ENCODE data around the gene PRKCE.

PRKCE gene

GRCh38 chr2:45712570-45712969 lies 61.1 kb downstream of the PRKCE start:
- no peak overlapping the region for H3K4ac ChIP-seq (ENCODE audit: low read depth in 1 of 2, low read length in 2 of 2)
- no peak overlapping the region for H3K4me3 ChIP-seq (ENCODE audit: insufficient read depth in 1 of 2, low read depth in 1 of 2, low read length in 2 of 2)
- H2AK5ac ChIP-seq (ENCODE audit: low read length, severe bottlenecking): no peak overlapping the region
- H3K18ac ChIP-seq (ENCODE audit: low read depth in 1 of 2, low read length in 2 of 2): no peak overlapping the region
- no peak overlapping the region for H3K27ac ChIP-seq (ENCODE audit: low read length, poor library complexity, severe bottlenecking)
- H3K4me1 ChIP-seq (ENCODE audit: control insufficient read depth, insufficient read depth, low read depth, low read length): peaks cover 2% of the 10 kb centered on the region
- 87% methylated on average over 3 of the region's 3 CpGs for WGBS
- no peak overlapping the region for H2AFZ ChIP-seq (ENCODE audit: low read depth, low read length)
- no peak overlapping the region for H2BK5ac ChIP-seq (ENCODE audit: low read depth, low read length, poor library complexity, severe bottlenecking)
- H2BK12ac ChIP-seq (ENCODE audit: low read length in 2 of 2): no peak overlapping the region
- H4K8ac ChIP-seq (ENCODE audit: low read length): no peak overlapping the region
- no peak overlapping the region for H2BK15ac ChIP-seq (ENCODE audit: low read depth, poor library complexity, severe bottlenecking)
- H3K9me3 ChIP-seq (ENCODE audit: control insufficient read depth, low read length): no peaks in the 10 kb centered on the region
- no peak overlapping the region for H3K23ac ChIP-seq (ENCODE audit: low read length in 2 of 2)
- DNase-seq: no peak
- no peak overlapping the region for H3K14ac ChIP-seq (ENCODE audit: low read length in 2 of 2)
- no peak overlapping the region for H3K9ac ChIP-seq (ENCODE audit: low read length)
- H3K4me2 ChIP-seq (ENCODE audit: low read length, poor library complexity, severe bottlenecking): no peak overlapping the region
- H4K91ac ChIP-seq (ENCODE audit: low read length): no peak overlapping the region
- no peaks in the 10 kb centered on the region for H3K27me3 ChIP-seq (ENCODE audit: control insufficient read depth in 1 of 2, insufficient read depth in 1 of 2, low read length in 2 of 2)
- H3K36me3 ChIP-seq (ENCODE audit: control insufficient read depth in 1 of 2, insufficient read depth in 2 of 2, low read depth in 1 of 2, low read length in 2 of 2): peaks cover 0 to 22% of the 10 kb centered on the region in 2 experiments
- H2BK120ac ChIP-seq (ENCODE audit: low read depth, low read length): no peak overlapping the region
- peaks cover 10% of the 10 kb centered on the region for H3K79me1 ChIP-seq (replicated peaks; ENCODE audit: low read length, poor library complexity, severe bottlenecking)

- peaks cover 2% of the 10 kb centered on the region for H3K4me1 ChIP-seq (ENCODE audit: control insufficient read depth, insufficient read depth, low read depth, low read length)
Observed at GRCh38 chr2:45713136-45713535, 61.7 kb downstream of the PRKCE start.

GRCh38 chr2:45713591-45713990 lies 62.1 kb downstream of the PRKCE start:
- Histone ChIP-seq H3K27me3 (ENCODE audit: control insufficient read depth in 1 of 2, insufficient read depth in 1 of 2, low read length in 2 of 2) (no peaks in the 10 kb centered on the region), H3K14ac (ENCODE audit: low read length in 2 of 2) (no peak overlapping the region), H2BK12ac (ENCODE audit: low read length in 2 of 2) (no peak overlapping the region), H3K79me1 (replicated peaks; ENCODE audit: low read length, poor library complexity, severe bottlenecking) (peaks cover 10% of the 10 kb centered on the region), H3K9me3 (ENCODE audit: control insufficient read depth, low read length) (no peaks in the 10 kb centered on the region), H3K4me1 (ENCODE audit: control insufficient read depth, insufficient read depth, low read depth, low read length) (peaks cover 2% of the 10 kb centered on the region), H3K18ac (ENCODE audit: low read depth in 1 of 2, low read length in 2 of 2) (no peak overlapping the region), H3K36me3 (ENCODE audit: control insufficient read depth in 1 of 2, insufficient read depth in 2 of 2, low read depth in 1 of 2, low read length in 2 of 2) (peaks cover 0 to 14% of the 10 kb centered on the region in 2 experiments), H3K4ac (ENCODE audit: low read depth in 1 of 2, low read length in 2 of 2) (no peak overlapping the region), H4K8ac (ENCODE audit: low read length) (no peak overlapping the region), H3K27ac (ENCODE audit: low read length, poor library complexity, severe bottlenecking) (no peak overlapping the region), H3K4me2 (ENCODE audit: low read length, poor library complexity, severe bottlenecking) (no peak overlapping the region), H2BK120ac (ENCODE audit: low read depth, low read length) (no peak overlapping the region), H2BK5ac (ENCODE audit: low read depth, low read length, poor library complexity, severe bottlenecking) (no peak overlapping the region), H4K91ac (ENCODE audit: low read length) (no peak overlapping the region), H2AFZ (ENCODE audit: low read depth, low read length) (no peak overlapping the region), H2BK15ac (ENCODE audit: low read depth, poor library complexity, severe bottlenecking) (no peak overlapping the region), H2AK5ac (ENCODE audit: low read length, severe bottlenecking) (no peak overlapping the region), H3K4me3 (ENCODE audit: insufficient read depth in 1 of 2, low read depth in 1 of 2, low read length in 2 of 2) (no peak overlapping the region), H3K9ac (ENCODE audit: low read length) (no peak overlapping the region), H3K23ac (ENCODE audit: low read length in 2 of 2) (no peak overlapping the region)
- no peak for DNase-seq

More at GRCh38 chr2:45713136-45713535, 61.7 kb downstream of the PRKCE start:
- Histone ChIP-seq H3K14ac (ENCODE audit: low read length in 2 of 2) (no peak overlapping the region), H3K27ac (ENCODE audit: low read length, poor library complexity, severe bottlenecking) (no peak overlapping the region), H2AK5ac (ENCODE audit: low read length, severe bottlenecking) (no peak overlapping the region), H3K4me2 (ENCODE audit: low read length, poor library complexity, severe bottlenecking) (no peak overlapping the region), H2BK120ac (ENCODE audit: low read depth, low read length) (no peak overlapping the region), H3K79me1 (replicated peaks; ENCODE audit: low read length, poor library complexity, severe bottlenecking) (peaks cover 10% of the 10 kb centered on the region), H3K18ac (ENCODE audit: low read depth in 1 of 2, low read length in 2 of 2) (no peak overlapping the region), H2BK5ac (ENCODE audit: low read depth, low read length, poor library complexity, severe bottlenecking) (no peak overlapping the region), H2BK15ac (ENCODE audit: low read depth, poor library complexity, severe bottlenecking) (no peak overlapping the region), H4K8ac (ENCODE audit: low read length) (no peak overlapping the region), H3K4ac (ENCODE audit: low read depth in 1 of 2, low read length in 2 of 2) (no peak overlapping the region), H3K27me3 (ENCODE audit: control insufficient read depth in 1 of 2, insufficient read depth in 1 of 2, low read length in 2 of 2) (no peaks in the 10 kb centered on the region), H3K9ac (ENCODE audit: low read length) (no peak overlapping the region), H3K23ac (ENCODE audit: low read length in 2 of 2) (no peak overlapping the region), H4K91ac (ENCODE audit: low read length) (no peak overlapping the region), H3K4me3 (ENCODE audit: insufficient read depth in 1 of 2, low read depth in 1 of 2, low read length in 2 of 2) (no peak overlapping the region), H2AFZ (ENCODE audit: low read depth, low read length) (no peak overlapping the region), H3K9me3 (ENCODE audit: control insufficient read depth, low read length) (no peaks in the 10 kb centered on the region), H3K36me3 (ENCODE audit: control insufficient read depth in 1 of 2, insufficient read depth in 2 of 2, low read depth in 1 of 2, low read length in 2 of 2) (peaks cover 0 to 17% of the 10 kb centered on the region in 2 experiments), H2BK12ac (ENCODE audit: low read length in 2 of 2) (no peak overlapping the region)
- no peak for DNase-seq
- WGBS: 96% methylated on average over 3 of the region's 4 CpGs

- Histone ChIP-seq H3K23ac (ENCODE audit: low read length in 2 of 2) (no peak overlapping the region), H2BK5ac (ENCODE audit: low read depth, low read length, poor library complexity, severe bottlenecking) (no peak overlapping the region), H3K36me3 (ENCODE audit: control insufficient read depth in 1 of 2, insufficient read depth in 2 of 2, low read depth in 1 of 2, low read length in 2 of 2) (peaks cover 0 to 12% of the 10 kb centered on the region in 2 experiments), H2BK120ac (ENCODE audit: low read depth, low read length) (no peak overlapping the region), H4K91ac (ENCODE audit: low read length) (no peak overlapping the region), H3K9ac (ENCODE audit: low read length) (no peak overlapping the region), H2BK12ac (ENCODE audit: low read length in 2 of 2) (no peak overlapping the region), H3K4me3 (ENCODE audit: insufficient read depth in 1 of 2, low read depth in 1 of 2, low read length in 2 of 2) (no peak overlapping the region), H2AFZ (ENCODE audit: low read depth, low read length) (no peak overlapping the region), H3K4me1 (ENCODE audit: control insufficient read depth, insufficient read depth, low read depth, low read length) (peaks cover 1% of the 10 kb centered on the region), H3K27me3 (ENCODE audit: control insufficient read depth in 1 of 2, insufficient read depth in 1 of 2, low read length in 2 of 2) (no peaks in the 10 kb centered on the region), H3K4ac (ENCODE audit: low read depth in 1 of 2, low read length in 2 of 2) (no peak overlapping the region), H3K79me1 (replicated peaks; ENCODE audit: low read length, poor library complexity, severe bottlenecking) (peaks cover 6% of the 10 kb centered on the region), H3K27ac (ENCODE audit: low read length, poor library complexity, severe bottlenecking) (no peak overlapping the region), H3K9me3 (ENCODE audit: control insufficient read depth, low read length) (no peaks in the 10 kb centered on the region), H2AK5ac (ENCODE audit: low read length, severe bottlenecking) (no peak overlapping the region), H3K4me2 (ENCODE audit: low read length, poor library complexity, severe bottlenecking) (no peak overlapping the region), H3K14ac (ENCODE audit: low read length in 2 of 2) (no peak overlapping the region), H2BK15ac (ENCODE audit: low read depth, poor library complexity, severe bottlenecking) (no peak overlapping the region), H3K18ac (ENCODE audit: low read depth in 1 of 2, low read length in 2 of 2) (no peak overlapping the region), H4K8ac (ENCODE audit: low read length) (no peak overlapping the region)
- no peak for DNase-seq
- WGBS: 96% methylated on average over 3 of the region's 3 CpGs
Observed at GRCh38 chr2:45714679-45715078, 63.2 kb downstream of the PRKCE start.

All from mesenchymal stem cell (in vitro differentiated cells and primary cell).